H1 (cell line): ENCODE data around the gene KRT84. TPM values are rescaled to one million over a fixed set of nuclear protein-coding genes. Genes with fewer than 3 reads are reported as not detected.

Source experiments
- EZH2 ChIP-seq: fragments of 200-600 bp; sonication (generic); IDR thresholded peaks from 2 replicates; pipeline ENCODE4 v1.7.1; 2012; ENCODE audit warnings: low read depth, mild to moderate bottlenecking, moderate library complexity, low read length, inconsistent platforms; ENCODE audit not compliant: severe bottlenecking
- POLR2AphosphoS5 ChIP-seq: IDR thresholded peaks from 2 replicates; pipeline ENCODE4 v1.6.1; 2011; ENCODE audit warnings: low read depth, low read length
- polyA plus RNA-seq, 7 experiments: library from polyadenylated mRNA; depleted of rRNA in 3 of 7; stranded (reverse) in 5 of 7; unstranded in 2 of 7; fragments of >200 nt in 5 of 7; fragments of 200-250 nt in 2 of 7; gene quantifications; 1 replicate in 5 of 7; 2 replicates in 1 of 7; 4 replicates in 1 of 7; pipeline versions ENCODE4 v1.2.1 to v1.2.3, GENCODE V29; 2011 to 2013; ENCODE audit warnings: missing spikeins in 2 of 7, mixed read lengths in 2 of 7
- total RNA-seq: library from RNA; stranded (reverse); fragmentation: NEBNext Ultra II Directional; extraction: Animal tissue kit (Norgen Biotek cat#: 25700); gene quantifications from 2 replicates; pipeline ENCODE4 v1.2.1, GENCODE V29; 2021

The KRT84 gene
- total and polyA plus RNA-seq, 2 of the 8 experiments (the other 6 are each of a cell fraction or from before 2014, with no cell fraction given) = not detected

GRCh38 chr12:52413782-52414345 lies 28.4 kb upstream of the KRT84 start (continued):
- no peak for TF ChIP-seq EZH2
- TF ChIP-seq POLR2AphosphoS5 = no peak
- TF ChIP-seq, all 59 proteins: peak for 2
